ENCODE results near the gene TRIM17.

- no peak for TF ChIP-seq RXRA (IDR thresholded peaks at IDR 0.05; ENCODE audit: borderline replicate concordance, low read depth)
- TF ChIP-seq, protein P1, sequence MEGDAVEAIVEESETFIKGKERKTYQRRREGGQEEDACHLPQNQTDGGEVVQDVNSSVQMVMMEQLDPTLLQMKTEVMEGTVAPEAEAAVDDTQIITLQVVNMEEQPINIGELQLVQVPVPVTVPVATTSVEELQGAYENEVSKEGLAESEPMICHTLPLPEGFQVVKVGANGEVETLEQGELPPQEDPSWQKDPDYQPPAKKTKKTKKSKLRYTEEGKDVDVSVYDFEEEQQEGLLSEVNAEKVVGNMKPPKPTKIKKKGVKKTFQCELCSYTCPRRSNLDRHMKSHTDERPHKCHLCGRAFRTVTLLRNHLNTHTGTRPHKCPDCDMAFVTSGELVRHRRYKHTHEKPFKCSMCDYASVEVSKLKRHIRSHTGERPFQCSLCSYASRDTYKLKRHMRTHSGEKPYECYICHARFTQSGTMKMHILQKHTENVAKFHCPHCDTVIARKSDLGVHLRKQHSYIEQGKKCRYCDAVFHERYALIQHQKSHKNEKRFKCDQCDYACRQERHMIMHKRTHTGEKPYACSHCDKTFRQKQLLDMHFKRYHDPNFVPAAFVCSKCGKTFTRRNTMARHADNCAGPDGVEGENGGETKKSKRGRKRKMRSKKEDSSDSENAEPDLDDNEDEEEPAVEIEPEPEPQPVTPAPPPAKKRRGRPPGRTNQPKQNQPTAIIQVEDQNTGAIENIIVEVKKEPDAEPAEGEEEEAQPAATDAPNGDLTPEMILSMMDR (IDR thresholded peaks at IDR 0.05), result no peak
- no peak for TF ChIP-seq ZBTB33 (IDR thresholded peaks at IDR 0.05; ENCODE audit: borderline replicate concordance, low read depth)
These were observed 41.7 kb downstream of the TRIM17 start for GRCh38 chr1:228374711-228375577.
